H9 (cell line): ENCODE results near the gene COL5A2. TPM values are rescaled to one million over a fixed set of nuclear protein-coding genes. Genes with fewer than 3 reads are reported as not detected.

Experiments used
- DNase-seq: peaks from one replicate; pipeline ENCODE4 v3.0.0-alpha.2; 2017
- H2AFZ ChIP-seq: one replicate; pipeline ENCODE4 v1.6.1; 2013; ENCODE audit warnings: mild to moderate bottlenecking, low read length, control low read depth, moderate library complexity
- H2AK5ac ChIP-seq: 2 replicates; pipeline ENCODE4 v1.6.1; 2013; ENCODE audit warnings: low read length, control low read depth, mixed read lengths; ENCODE audit not compliant: insufficient read length
- H2BK120ac ChIP-seq: one replicate; pipeline ENCODE4 v1.6.1; 2013; ENCODE audit warnings: low read depth, mild to moderate bottlenecking, low read length, control low read depth, inconsistent platforms; ENCODE audit not compliant: poor library complexity, severe bottlenecking
- H2BK12ac ChIP-seq: 2 replicates; pipeline ENCODE4 v1.6.1; 2013; ENCODE audit warnings: low read length, control low read depth, mixed read lengths, low read depth; ENCODE audit not compliant: insufficient read length
- H2BK15ac ChIP-seq: 2 replicates; pipeline ENCODE4 v1.6.1; 2013; ENCODE audit warnings: low read depth, low read length, control low read depth
- H2BK20ac ChIP-seq: one replicate; pipeline ENCODE4 v1.6.1; 2013; ENCODE audit warnings: low read depth, mild to moderate bottlenecking, low read length, control low read depth, inconsistent platforms; ENCODE audit not compliant: poor library complexity, severe bottlenecking
- H2BK5ac ChIP-seq: 2 replicates; pipeline ENCODE4 v1.6.1; 2013; ENCODE audit warnings: low read length, control low read depth, mixed read lengths; ENCODE audit not compliant: insufficient read length
- H3K14ac ChIP-seq: 2 replicates; pipeline ENCODE4 v1.6.1; 2013; ENCODE audit warnings: low read length, control low read depth; ENCODE audit not compliant: insufficient read depth
- H3K18ac ChIP-seq: 2 replicates; pipeline ENCODE4 v1.6.1; 2013; ENCODE audit warnings: low read depth, mild to moderate bottlenecking, mixed read lengths, low read length, control low read depth; ENCODE audit not compliant: insufficient read length
- H3K23ac ChIP-seq: 2 replicates; pipeline ENCODE4 v1.6.1; 2013; ENCODE audit warnings: low read length, control low read depth, mixed read lengths, low read depth; ENCODE audit not compliant: insufficient read length
- H3K23me2 ChIP-seq: 2 replicates; pipeline ENCODE4 v1.6.1; 2013; ENCODE audit warnings: low read depth, mild to moderate bottlenecking, mixed read lengths, low read length, control low read depth; ENCODE audit not compliant: insufficient read length, poor library complexity, severe bottlenecking
- H3K27ac ChIP-seq: 2 replicates; pipeline ENCODE4 v1.5.1; 2013; ENCODE audit warnings: low read length, control low read depth, mixed read lengths, low read depth; ENCODE audit not compliant: insufficient read length
- H3K27me3 ChIP-seq: 2 replicates; pipeline ENCODE4 v1.6.1; 2013; ENCODE audit warnings: low read length, control low read depth, inconsistent platforms; ENCODE audit not compliant: insufficient read depth
- H3K4ac ChIP-seq: 2 replicates; pipeline ENCODE4 v1.6.1; 2013; ENCODE audit warnings: low read depth, mild to moderate bottlenecking, control low read depth, inconsistent platforms, low read length, moderate library complexity
- H3K4me1 ChIP-seq: 2 replicates; pipeline ENCODE4 v1.6.1; 2013; ENCODE audit warnings: low read length, control low read depth, inconsistent platforms; ENCODE audit not compliant: insufficient read depth
- H3K4me2 ChIP-seq: 2 replicates; pipeline ENCODE4 v1.6.1; 2013; ENCODE audit warnings: low read length, control low read depth, mixed read lengths; ENCODE audit not compliant: insufficient read length, insufficient read depth
- H3K56ac ChIP-seq: 2 replicates; pipeline ENCODE4 v1.6.1; 2013; ENCODE audit warnings: low read depth, mild to moderate bottlenecking, mixed read lengths, low read length, control low read depth; ENCODE audit not compliant: insufficient read length
- H3K79me1 ChIP-seq: 2 replicates; pipeline ENCODE4 v1.6.1; 2013; ENCODE audit warnings: low read depth, mild to moderate bottlenecking, moderate library complexity, low read length, control low read depth, inconsistent platforms; ENCODE audit not compliant: insufficient read depth, poor library complexity, severe bottlenecking
- H3K79me2 ChIP-seq: 2 replicates; pipeline ENCODE4 v1.6.1; 2013; ENCODE audit warnings: low read length, control low read depth, inconsistent platforms; ENCODE audit not compliant: insufficient read depth
- H3K9ac ChIP-seq: 2 replicates; pipeline ENCODE4 v1.6.1; 2013; ENCODE audit warnings: low read length, control low read depth, mixed read lengths; ENCODE audit not compliant: insufficient read length; ENCODE audit errors: extremely low read depth
- H3K9me3 ChIP-seq: one replicate; pipeline ENCODE4 v1.6.1; 2013; ENCODE audit warnings: low read depth, low read length, inconsistent platforms; ENCODE audit not compliant: control insufficient read depth
- H3T11ph ChIP-seq: one replicate; pipeline ENCODE4 v1.6.1; 2013; ENCODE audit warnings: mild to moderate bottlenecking, low read length, control low read depth, inconsistent platforms
- H4K20me1 ChIP-seq: one replicate; pipeline ENCODE4 v1.6.1; 2013; ENCODE audit not compliant: control insufficient read depth, insufficient read length, insufficient read depth
- H4K5ac ChIP-seq: 2 replicates; pipeline ENCODE4 v1.6.1; 2013; ENCODE audit warnings: low read depth, mild to moderate bottlenecking, mixed read lengths, low read length, control low read depth; ENCODE audit not compliant: insufficient read length
- H4K8ac ChIP-seq: replicated peaks from 2 replicates; pipeline ENCODE4 v1.6.1; 2013; ENCODE audit warnings: low read length, control low read depth, mixed read lengths, low read depth; ENCODE audit not compliant: insufficient read length
- H4K91ac ChIP-seq: 2 replicates; pipeline ENCODE4 v1.6.1; 2013; ENCODE audit warnings: low read depth, mild to moderate bottlenecking, moderate library complexity, mixed read lengths, low read length, control low read depth; ENCODE audit not compliant: insufficient read length
- H3K27ac Mint-ChIP-seq, 3 experiments: 2 replicates in 2 of 3; 3 replicates in 1 of 3; pipeline ENCODE4 v1.8.0; 2020 to 2021; ENCODE audit warnings: mixed read lengths in 3 of 3, mild to moderate bottlenecking in 1 of 3, moderate library complexity in 1 of 3
- H3K27me3 Mint-ChIP-seq: 2 replicates; pipeline ENCODE4 v1.8.0; 2021; ENCODE audit warnings: low read depth, mild to moderate bottlenecking, moderate library complexity, mixed read lengths
- H3K36me3 Mint-ChIP-seq, 3 experiments: 2 replicates in 2 of 3; 3 replicates in 1 of 3; pipeline ENCODE4 v1.8.0; 2020 to 2021; ENCODE audit warnings: low read depth in 3 of 3, mixed read lengths in 3 of 3; ENCODE audit not compliant: insufficient read depth in 1 of 3
- H3K4me1 Mint-ChIP-seq, 2 experiments: 2 replicates each; pipeline ENCODE4 v1.8.0; 2020; ENCODE audit warnings: mixed read lengths in 2 of 2
- H3K4me3 Mint-ChIP-seq, 2 experiments: 2 replicates in 1 of 2; 3 replicates in 1 of 2; pipeline ENCODE4 v1.8.0; 2020 to 2021; ENCODE audit warnings: mild to moderate bottlenecking in 2 of 2, mixed read lengths in 2 of 2, moderate library complexity in 1 of 2
- H3K9me3 Mint-ChIP-seq, 2 experiments: 2 replicates in 1 of 2; 3 replicates in 1 of 2; pipeline ENCODE4 v1.8.0; 2020; ENCODE audit warnings: mild to moderate bottlenecking in 2 of 2, mixed read lengths in 2 of 2, moderate library complexity in 1 of 2
- WGBS: extraction: QIAGEN DNeasy Blood & Tissue Kit; methylation state at CpG from one replicate; pipeline ENCODE4 v1.1.7; 2013; ENCODE audit warnings: missing lambda C conversion rate, low lambda C conversion rate, mixed read lengths; ENCODE audit not compliant: insufficient read length; ENCODE audit errors: extremely low coverage; 5-methylcytosine and 5-hydroxymethylcytosine counted together
- total RNA-seq: library from RNA; stranded (reverse); gene quantifications from 2 replicates; pipeline ENCODE4 v1.2.1, GENCODE V29; 2021
- TF ChIP-seq, protein P1 (sequence below): fragments of 200-600 bp; sonication (generic); conservative IDR thresholded peaks from 3 replicates; pipeline ENCODE4 v1.8.0; 2021; ENCODE audit warnings: antibody characterized with exemption, mild to moderate bottlenecking

Gene COL5A2
- total RNA-seq, 1 experiment from 2014 or later: 10.5 TPM

DNA sequence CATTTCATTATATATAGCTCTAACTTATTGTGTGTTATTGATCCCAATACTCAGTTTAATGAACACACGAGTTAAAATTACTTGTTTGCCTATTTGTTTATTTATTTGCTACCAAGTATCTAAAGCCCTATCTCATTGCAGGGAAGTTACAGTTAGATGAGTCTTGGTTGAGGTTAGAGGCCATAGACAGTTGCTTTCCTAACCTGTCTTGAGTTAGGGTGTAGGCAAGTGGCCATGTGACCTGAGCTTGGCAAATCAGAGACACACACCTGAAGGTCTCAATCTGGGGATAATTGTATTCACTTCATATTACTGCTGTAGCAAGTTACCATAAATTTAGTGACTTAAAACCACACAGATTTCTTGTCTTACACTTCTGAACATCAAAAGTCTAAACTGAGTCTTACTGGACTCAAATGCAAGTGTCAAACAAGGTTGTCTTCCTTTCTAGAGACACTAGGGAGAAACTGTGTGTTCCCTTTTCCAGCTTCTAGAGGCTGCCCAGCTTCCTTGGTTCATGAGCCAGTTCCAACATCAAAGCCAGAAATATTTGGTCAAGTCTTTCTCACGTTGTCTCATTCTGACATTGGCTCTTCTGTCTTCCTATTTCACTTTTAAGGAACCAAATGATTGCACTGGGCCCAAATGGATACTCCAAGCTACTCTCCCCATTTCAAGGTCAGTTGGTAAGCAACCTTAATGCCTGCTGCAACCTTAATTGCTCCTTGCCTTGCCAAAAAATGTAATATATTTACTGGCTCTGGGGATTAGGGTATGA lies 165.7 kb downstream of the COL5A2 start:
- H2BK120ac ChIP-seq: no peak overlapping the region
- H3K4me2 ChIP-seq: no peak overlapping the region
- no peak overlapping the region for H3K9ac ChIP-seq
- Mint-ChIP-seq H3K36me3 (no peaks in the 10 kb centered on the region), H3K27me3 (no peaks in the 10 kb centered on the region), H3K4me1 (peaks cover 17 to 18% of the 10 kb centered on the region in 2 experiments), H3K9me3 (no peaks in the 10 kb centered on the region), H3K27ac (peak overlapping the region in 2 of 3 experiments; percentile 41 to 92; a peak in 2 of 7 replicates), H3K4me3 (no peak overlapping the region)
- no peaks in the 10 kb centered on the region for H3K27me3 ChIP-seq
- no peak overlapping the region for H3K14ac ChIP-seq
- no peak overlapping the region for H3K18ac ChIP-seq
- H3K27ac ChIP-seq: no peak overlapping the region
- H3K4me1 ChIP-seq: no peaks in the 10 kb centered on the region
- TF ChIP-seq, protein P1, sequence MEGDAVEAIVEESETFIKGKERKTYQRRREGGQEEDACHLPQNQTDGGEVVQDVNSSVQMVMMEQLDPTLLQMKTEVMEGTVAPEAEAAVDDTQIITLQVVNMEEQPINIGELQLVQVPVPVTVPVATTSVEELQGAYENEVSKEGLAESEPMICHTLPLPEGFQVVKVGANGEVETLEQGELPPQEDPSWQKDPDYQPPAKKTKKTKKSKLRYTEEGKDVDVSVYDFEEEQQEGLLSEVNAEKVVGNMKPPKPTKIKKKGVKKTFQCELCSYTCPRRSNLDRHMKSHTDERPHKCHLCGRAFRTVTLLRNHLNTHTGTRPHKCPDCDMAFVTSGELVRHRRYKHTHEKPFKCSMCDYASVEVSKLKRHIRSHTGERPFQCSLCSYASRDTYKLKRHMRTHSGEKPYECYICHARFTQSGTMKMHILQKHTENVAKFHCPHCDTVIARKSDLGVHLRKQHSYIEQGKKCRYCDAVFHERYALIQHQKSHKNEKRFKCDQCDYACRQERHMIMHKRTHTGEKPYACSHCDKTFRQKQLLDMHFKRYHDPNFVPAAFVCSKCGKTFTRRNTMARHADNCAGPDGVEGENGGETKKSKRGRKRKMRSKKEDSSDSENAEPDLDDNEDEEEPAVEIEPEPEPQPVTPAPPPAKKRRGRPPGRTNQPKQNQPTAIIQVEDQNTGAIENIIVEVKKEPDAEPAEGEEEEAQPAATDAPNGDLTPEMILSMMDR: no peak
- no peak overlapping the region for H2BK5ac ChIP-seq
- no peak overlapping the region for H3K56ac ChIP-seq
- no peaks in the 10 kb centered on the region for H3K79me1 ChIP-seq
- H3K9me3 ChIP-seq: no peaks in the 10 kb centered on the region
- H3K23me2 ChIP-seq: no peaks in the 10 kb centered on the region
- no CpG with 5 or more reads among the region's 2 CpGs for WGBS
- H2AFZ ChIP-seq: no peak overlapping the region
- H4K91ac ChIP-seq: no peak overlapping the region
- H3K23ac ChIP-seq: no peak overlapping the region
- no peaks in the 10 kb centered on the region for H3K79me2 ChIP-seq
- no peak overlapping the region for H2BK20ac ChIP-seq
- no peak overlapping the region for H2AK5ac ChIP-seq
- no peak overlapping the region for H2BK12ac ChIP-seq
- H4K20me1 ChIP-seq: no peaks in the 10 kb centered on the region
- H3T11ph ChIP-seq: no peak overlapping the region
- H2BK15ac ChIP-seq: no peak overlapping the region
- no peak overlapping the region for H4K5ac ChIP-seq
- no peak overlapping the region for H4K8ac ChIP-seq
- DNase-seq: no peak
- H3K4ac ChIP-seq: no peak overlapping the region
